Stimulated activated CD8-positive, alpha-beta memory T cell treated with anti-CD3 and anti-CD28 coated beads, Interleukin-4, amount 100 ng/mL, for 48 hours (primary cell): ENCODE results near the gene PXT1.
A peak's percentile ranks its signal among the peaks of the same experiment; 100 is the strongest.
"Not testable (repeated sequence)": the region's sequence is repeated elsewhere in the genome, so short reads cannot be mapped to it uniquely, and the experiment has no call there.

Source experiments
- DNase-seq: peaks from one replicate; pipeline ENCODE4 v3.0.0-alpha.2; 2020

Gene PXT1

DNA sequence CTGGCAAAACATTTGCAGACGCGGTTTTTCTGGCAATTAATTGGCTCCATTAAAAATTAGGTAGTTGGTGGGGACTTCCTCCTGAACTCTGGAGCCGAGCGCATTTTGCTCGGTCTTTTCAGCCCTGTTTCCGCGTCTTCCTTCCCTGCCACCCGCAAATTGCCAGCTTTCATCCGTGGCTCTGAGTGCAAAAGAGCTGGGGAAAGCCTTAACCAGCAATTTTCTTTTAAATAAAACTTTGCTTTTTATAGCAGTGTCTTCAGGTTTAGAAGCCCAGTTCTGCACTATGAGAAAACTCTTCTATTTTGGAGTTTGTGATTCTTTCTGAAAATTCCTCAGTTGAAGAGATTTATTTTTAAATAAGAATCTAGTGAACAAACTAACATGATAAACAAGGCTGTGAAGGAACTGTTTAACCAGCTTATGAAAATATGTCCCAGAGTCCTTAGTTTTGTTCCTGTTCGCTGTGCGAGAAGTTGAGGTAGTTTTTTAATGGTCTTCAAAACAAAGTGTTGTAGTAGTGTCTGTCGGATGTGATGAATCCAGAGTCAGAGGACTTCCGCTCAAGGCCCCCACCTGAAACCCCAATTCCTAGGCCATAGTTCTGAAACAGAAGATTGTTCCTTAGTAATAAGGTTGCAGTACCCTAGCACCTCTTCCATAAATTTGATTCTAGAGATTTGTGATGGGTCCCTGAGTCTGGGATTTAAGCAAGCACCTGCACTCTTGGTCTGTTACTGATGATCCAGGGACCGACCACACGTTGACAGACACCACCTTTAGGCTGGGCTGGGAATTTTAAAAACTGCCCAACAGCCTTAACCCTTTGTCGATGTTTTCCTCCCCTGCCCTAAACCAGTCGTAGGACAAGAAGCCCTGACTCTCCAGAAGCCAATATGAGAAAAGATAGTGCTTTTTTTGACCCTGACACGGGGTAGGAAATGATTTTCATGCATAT is 1.1 kb upstream of the PXT1 start:
- no peak for DNase-seq

DNA sequence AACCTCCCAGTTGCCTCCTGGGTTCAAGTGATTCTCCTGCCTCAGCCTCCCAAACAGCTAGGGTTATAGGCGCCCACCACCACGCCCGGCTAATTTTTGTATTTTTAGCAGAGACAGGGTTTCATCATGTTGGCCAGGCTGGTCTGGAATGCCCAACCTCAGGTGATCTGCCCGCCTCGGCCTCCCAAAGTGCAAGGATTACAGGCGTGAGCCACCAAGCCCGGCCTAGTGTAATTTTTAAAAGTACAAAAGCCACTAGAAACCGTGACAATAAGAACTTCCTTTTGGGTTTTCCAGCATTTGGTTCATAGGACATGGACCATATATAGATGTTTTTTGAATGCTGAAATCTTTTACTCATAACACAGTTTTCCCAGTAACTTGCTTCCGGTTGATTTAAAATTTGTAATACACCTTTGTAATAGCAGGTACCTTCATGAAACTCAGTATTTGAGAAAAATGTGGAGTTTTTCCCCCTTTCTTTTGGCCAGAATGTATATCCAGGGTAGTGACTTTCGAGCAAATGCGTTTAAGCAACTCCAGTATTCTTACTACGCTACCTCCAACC is 467 bp downstream of the PXT1 start:
- DNase-seq: peak; percentile 33

DNA sequence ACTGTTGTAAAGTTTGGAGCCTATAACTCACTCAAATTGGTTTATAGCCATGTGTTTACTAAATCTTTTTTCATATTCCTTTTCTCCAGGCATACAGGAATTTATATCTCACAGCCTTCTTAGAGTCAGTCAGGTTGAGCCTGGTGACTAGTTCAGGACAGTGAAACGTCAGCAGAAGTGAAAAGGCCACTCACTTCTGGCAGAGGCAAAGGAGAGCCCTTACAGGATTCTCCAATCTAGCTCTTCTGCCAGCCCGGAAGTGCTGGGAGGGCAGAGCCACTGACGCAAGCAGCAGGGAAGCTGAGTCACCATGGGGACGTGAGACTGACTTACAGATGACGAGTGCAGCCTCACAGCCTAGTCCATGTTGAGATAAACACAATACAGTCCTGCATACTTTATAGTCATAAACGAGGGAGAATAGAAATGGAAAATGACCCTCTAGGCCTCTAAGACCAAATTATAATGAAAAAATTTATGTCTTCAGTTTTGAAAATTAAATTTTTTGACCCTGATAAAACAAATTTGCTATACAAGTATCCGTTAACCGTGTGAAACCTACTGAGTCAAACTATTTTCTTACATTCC is 1.3 kb downstream of the PXT1 start:
- DNase-seq: peak; percentile 88

DNA sequence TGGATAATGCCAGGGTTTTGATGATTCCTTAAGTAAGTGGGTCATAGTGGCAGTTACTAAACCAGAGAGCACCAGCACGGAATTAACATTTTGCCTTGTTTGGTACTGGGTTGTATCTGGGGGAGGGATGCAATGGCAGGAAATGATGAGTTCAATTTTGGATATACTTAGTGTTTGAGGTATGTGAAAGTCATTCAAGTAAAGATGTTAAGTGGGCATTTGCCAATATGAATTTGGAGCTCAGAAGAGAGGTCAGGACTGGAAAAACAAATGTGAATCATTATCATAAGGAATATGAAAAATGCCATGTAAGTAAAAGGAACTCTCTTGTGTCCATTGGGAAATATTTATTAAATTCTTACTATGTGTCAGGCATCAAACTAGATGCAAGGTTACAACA is 6.2 kb downstream of the PXT1 start:
- DNase-seq: no peak

DNA sequence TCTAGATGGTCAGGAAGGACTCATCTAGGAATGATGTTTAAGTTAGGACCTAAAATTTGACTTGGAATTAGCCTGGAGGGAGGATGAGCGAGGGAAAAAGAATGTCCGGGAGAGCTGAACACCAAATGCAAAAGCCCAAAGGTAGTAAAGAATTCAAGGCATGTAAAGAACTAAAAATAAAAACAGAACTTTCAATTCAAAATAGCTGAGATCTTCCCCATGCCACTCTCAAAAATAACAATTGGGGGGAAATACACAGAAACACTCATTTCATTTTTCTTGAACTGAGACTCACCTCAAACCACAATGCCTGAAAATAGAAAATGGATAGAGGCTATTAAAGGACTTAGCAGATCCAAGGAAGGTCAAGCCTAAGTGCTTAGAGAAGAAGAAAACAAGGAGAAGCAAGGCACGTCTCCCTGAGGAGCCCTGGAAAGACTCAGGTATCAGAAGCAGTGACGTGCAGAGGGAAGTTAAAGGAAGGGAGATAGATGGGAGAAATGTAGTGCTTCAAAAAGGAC is 10.4 kb downstream of the PXT1 start:
- no peak for DNase-seq

DNA sequence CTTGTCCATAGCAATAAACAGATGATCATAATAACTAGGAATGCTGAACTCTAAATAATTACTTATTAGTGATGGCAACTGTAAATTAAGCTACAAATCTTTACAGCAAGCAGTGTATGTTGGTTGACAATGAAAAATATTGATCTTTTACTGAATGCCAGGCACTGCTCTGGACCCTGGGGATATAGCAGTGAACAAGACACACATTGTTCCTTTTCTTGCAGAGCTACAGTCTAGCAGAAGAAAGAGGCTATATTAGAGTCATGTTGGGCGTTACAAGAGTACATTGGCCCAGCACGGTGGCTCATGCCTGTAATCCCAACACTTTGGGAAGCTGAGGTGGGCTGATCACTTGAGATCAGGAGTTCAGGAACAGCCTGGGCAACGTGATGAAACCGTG is 11.5 kb downstream of the PXT1 start:
- DNase-seq: no peak

DNA sequence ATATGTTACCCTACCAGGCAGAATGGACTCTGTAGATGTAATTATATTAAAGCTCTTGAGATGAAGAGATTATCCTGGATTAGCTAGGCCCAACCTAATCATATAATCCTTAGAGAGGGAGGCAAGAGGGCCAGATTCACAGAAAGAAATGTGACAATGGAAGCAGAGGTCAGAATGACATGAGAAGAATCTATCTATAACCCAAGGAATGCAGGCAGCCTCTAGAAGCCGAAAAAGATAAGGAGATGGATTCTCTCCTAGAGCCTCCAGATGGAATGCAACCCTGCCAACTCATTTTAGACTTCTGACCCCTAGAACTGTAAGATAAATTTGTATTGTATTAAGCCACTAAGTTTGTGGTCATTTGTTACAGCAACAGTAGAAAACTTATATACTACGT is 12.3 kb downstream of the PXT1 start:
- no peak for DNase-seq

DNA sequence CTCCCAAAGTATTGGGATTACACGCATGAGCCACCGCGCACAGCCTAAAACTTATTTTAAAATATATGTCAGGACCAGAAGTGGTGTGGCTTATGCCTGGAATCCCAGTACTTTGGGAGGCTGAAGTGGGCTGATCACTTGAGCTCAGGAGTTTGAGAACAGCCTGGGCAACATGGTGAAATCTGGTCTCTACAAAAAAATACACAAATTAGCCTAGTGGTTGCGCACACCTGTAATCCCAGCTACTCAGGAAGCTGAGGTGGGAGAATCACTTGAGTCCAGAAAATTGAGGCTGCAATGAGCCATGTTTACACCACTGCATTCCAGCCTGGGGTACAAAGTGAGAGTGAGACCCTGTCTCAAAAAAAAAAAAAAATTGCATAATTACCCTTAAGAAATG is 13.7 kb downstream of the PXT1 start:
- DNase-seq: no peak

DNA sequence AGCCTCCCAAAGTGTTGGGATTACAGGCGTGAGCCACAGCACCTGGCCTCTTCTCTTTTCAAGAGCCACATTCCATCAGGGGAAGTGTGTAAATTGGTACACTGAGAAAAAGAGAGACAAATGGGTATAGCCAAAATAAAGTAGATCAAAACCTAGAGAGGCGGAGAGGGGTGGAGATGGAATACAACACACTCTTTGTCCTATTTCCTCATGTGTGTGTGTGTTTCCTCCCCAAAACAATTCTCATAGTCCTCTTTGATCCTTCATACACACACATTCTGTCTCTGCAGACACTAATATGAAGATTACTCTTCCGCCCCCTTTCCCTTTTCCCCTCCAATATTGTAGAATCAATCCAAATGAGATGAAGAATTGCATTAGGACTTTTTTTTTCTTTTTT is 16.0 kb downstream of the PXT1 start:
- DNase-seq: no peak

DNA sequence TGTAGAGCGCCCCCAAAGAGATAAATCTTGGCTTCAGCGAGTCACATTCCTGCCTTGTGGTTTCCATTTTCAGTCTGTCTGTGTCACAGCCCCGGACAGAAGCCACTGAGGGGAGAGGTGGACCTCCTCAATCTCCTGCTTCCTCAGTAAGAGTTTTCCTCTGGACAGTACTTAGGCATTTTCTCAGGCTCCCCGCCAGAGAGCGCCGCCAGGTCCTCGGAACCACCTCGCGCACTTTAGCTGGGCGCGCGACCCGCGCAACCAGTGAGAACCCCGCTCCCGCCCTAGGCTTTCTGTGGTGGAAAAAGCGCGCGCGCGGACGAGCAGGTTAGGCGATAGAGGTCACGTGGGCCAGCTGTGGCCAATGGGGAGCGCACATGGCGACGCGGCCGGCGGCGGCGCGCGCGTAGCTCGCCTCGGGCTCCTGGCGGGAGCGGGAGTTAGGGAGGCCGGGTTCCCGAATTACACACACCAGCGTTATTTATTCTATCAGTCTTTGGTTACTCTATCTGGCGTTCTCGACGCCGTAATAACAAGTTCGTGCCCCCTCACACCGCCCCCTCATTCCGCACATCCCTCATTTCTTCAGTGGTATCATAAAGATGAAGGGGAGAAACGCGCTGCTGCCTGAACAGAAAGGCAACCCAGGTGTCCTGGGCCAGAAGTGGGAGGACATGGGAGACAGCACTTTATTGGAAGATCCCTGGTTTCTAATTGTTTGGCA is 19.4 kb downstream of the PXT1 start:
- peak; percentile 98 for DNase-seq

DNA sequence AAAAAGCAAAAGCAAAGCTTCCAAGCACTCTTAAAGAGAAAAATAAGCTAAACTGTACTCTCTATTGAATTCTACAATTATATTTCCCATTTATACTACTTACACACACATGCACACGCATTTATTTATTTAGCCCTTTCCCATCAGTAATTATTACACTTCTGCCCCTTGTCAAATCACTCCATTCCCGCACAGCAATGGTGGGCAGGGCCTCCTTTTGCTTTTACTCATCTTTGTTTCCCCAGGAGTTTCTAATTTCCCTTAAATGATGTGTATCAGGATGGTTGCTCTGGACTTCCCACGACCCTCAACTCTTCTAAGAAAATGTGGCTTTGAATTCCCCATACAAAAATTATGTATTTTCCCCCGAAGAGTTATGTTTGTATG is 19.9 kb downstream of the PXT1 start:
- DNase-seq: no peak

DNA sequence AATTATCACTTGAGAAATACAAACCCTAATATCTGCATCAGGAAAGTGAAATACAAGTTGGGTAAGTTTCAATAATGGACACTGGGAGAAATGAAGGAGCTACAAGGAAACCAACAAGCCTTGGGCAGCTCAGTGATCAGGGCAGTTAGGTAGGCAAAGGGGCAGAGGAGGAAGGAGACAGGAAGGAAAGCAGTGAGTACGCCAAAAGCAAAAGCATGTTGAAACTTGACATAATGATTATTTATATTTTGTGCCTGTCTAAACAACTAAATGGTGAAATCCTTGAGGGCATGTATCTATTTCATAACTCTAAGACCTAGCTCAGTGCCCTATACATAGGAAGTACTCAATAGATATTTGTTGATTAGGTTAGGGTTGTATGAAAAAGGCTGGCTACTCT is 23.3 kb downstream of the PXT1 start:
- DNase-seq: no peak

DNA sequence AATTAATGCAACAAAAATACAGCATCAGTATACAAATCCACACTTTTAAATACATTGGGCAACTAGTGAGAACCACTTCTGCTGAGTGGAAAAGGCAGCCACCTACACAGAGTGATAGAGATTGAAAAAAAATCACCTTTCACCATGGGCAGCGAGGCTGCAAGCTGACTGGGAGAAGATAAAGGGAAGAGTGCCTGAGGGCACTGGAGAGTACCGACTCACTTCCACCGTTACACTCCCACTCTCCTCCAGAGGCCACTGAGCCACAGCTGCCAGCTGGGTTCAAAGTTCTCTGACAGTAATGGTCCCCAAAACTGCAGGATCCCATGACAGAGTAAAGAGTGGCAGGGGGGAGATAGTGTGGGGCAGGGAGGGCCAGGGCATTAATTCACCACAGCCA is 24.1 kb downstream of the PXT1 start:
- DNase-seq: no peak

DNA sequence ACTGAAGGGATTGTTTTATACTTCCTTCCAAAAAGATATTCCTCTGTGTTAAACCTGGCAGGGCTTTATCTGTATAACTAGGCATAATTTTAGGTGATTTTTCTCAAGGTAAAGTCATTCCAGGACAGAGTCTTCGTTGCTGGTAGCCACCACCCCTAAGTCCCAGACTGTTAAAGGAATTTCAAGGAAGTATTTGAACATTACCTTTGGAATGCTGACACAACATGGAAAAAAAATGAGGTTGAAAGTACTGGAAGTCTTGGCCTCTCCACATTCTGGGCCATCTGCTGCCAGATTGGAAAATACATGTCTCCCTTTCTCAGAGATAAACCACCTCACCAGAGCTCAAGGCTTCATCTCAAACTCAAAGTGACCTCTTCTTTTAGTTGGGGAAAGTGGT is 28.2 kb downstream of the PXT1 start:
- DNase-seq: no peak

DNA sequence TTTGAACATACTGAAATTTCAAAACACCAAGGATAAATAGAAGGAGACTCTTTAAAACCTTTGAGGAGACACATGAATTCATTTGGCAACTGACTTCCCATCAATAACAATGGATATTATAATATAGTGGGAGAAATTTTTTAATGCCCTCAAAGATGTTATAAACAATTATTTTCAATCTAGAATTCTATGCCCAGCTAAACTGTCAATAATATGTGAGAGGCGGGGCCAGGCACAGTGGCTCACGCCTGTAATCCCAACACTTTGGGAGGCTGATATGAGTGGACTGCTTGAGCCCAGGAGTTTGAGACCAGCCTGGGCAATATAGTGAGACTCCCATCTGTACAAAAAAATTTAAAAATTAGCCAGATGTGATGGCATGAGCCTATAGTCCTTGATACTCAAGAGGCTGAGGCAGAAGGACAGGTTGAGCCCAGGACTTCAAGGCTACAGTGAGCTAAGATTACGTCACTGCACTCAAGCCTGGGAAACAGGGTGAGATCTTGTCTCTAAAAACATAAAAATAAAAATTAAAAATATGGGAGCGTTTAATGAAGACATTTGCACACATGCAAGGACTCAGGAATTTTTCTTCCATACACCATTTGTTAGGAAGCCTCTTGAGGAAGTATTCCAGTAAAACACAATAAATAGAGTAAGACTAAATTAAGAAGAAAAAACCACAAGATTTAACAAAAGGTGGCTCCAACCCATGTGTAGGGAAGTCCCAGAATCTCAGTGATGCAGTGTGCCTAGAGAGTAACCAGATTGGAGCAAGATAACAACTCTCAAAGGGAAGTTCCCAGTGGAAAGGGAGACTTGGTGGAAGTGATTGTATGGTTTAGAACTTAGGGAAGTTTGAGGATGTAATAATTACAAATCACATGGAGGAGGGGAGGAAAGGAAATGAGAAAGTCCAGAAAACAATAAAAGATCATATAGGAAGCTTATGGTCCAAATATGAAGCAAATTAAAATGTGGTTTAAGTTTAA is 28.9 kb downstream of the PXT1 start:
- no peak for DNase-seq

DNA sequence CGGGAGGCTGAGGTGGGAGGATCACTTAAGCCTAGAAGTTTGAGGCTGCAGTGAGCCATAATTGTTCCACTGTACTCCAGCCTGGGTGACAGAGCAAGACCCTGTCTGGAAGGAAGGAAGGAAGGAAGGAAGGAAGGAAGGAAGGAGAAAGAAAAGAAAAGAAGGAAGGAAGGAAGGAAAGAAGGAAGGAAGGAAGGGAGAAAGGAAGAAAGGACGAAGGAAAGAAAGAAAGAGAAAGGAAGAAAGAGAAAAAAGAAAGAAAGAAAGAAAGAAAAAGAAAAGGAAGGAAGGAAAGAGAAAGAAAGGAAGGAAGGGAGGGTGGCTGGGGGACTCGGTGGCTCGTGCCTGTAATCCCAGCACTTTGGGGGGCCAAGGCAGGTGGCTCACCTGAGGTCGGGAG is 32.9 kb downstream of the PXT1 start:
- not testable (repeated sequence) for DNase-seq

DNA sequence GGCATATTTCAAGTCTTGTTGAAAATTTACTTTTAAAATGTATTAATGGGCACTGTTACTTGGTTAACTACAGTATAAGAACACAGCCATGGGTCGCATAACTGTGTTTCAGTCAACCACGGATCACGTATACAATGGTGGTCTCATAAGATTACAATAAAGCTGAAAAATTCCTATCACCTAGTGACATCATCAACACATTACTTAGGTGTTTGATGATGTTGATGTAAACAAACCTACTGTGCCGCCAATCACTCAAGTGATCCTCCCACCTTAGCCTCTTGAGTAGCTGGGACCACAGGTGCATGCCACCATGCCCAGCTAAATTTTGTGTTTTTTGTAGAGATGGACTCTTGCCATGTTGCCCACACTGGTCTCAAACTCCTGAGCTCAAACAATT is 38.5 kb downstream of the PXT1 start:
- no peak for DNase-seq

DNA sequence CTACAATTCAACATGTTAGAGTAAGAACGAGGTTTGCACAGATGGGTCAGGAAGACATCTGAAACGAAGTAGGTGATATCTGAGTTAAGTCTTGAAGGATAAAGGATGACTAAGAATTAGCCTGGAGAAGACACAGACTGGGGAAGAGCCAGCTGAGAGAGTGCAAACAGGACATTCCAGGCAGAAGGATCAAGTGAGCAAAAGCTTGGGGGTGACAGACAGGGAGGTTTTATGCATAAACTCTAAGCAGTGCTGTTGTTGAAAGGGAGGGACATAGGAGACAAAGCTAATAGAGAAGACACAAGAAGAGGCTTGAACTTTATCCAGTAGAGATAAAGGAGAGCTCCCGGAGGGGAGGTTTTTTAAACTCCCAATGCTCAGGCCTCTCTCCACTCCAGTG is 40.2 kb downstream of the PXT1 start:
- no peak for DNase-seq

DNA sequence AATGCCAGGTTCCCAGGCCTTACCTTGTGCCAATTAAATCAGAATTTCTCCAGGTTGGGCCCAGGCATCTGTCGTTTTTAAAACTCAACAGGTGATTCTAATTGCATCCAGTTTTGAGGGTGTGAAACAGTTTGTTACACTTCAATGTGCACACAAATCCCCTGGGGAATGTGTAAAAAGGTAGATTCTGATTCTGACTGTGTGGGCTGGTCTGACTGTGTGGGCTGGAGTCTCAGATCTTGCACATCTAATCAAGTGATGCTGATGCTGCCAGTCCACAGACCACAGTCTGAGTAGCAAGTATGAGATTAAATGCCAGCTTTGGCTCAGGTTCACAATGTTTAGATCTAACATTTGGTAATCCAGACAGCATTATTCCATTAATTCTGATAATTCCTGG is 42.7 kb downstream of the PXT1 start:
- no peak for DNase-seq

DNA sequence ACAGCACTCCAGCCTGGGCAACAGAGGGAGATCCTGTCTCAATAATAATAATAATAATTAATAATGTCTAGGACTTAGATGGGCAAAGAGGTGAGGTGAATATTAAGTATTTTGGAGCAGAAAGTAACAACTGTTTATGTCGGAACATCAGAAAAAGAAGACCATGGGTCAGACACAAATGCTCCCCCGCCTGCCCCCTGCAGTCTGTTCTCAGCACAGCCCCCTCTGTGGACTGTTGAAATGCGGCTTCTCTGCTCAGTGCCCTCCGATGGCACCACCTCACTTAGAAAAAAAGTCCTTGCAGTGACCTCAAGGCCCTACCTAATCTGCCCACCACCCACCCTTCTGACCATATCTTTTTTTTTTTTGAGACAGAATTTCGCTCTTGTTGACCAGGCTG is 50.0 kb downstream of the PXT1 start:
- no peak for DNase-seq

DNA sequence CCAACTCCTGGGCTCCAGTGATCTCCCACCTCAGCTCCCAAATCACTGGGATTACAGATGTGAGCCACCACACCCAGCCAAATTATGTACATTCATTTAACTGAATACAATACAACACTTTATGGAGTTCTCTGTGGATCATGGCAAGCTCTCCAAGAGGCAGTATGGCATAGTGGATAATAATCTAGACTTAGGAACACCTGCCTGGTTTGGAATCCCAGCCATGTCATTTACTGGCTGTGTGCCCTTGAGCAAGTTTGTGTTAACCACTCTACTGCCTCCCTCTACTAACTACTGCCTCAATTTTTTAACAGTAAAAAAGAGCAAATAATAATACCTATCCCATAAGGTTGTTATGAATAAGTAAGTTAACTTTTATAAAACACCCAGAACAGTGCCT is 53.3 kb downstream of the PXT1 start:
- no peak for DNase-seq
